Ovary (tissue), 9 donors: ENCODE data around the gene PGLYRP2. TPM values are rescaled to one million over a fixed set of nuclear protein-coding genes. Genes with fewer than 3 reads are reported as not detected.
"Not testable (repeated sequence)": the region's sequence is repeated elsewhere in the genome, so short reads cannot be mapped to it uniquely, and the experiment has no call there.

ENCODE experiments used
- DNase-seq, 5 donors: peaks; one replicate each; pipeline ENCODE4 v3.0.0-alpha.2; 2019 to 2020
- H3K27ac ChIP-seq, 2 donors: fragments of 200-600 bp; one replicate each; pipeline versions ENCODE4 v1.5.1 to v1.8.0; 2019 to 2022
- H3K27me3 ChIP-seq: fragments of 200-600 bp; one replicate; pipeline ENCODE4 v1.8.0; 2022
- H3K36me3 ChIP-seq: fragments of 200-600 bp; sonication (generic); one replicate; pipeline ENCODE4 v1.5.1; 2019
- H3K4me1 ChIP-seq: one replicate; pipeline ENCODE4 v1.8.1; 2013; ENCODE audit warnings: mild to moderate bottlenecking, moderate library complexity; ENCODE audit not compliant: insufficient read depth
- H3K4me3 ChIP-seq: fragments of 200-600 bp; sonication (generic); one replicate; pipeline ENCODE4 v1.5.1; 2017
- H3K9me3 ChIP-seq, 2 donors: fragments of 200-600 bp in 1 of 2; sonication (generic) in 1 of 2; one replicate each; pipeline versions ENCODE4 v1.5.1 to v1.8.1; 2013 to 2019; ENCODE audit warnings: mild to moderate bottlenecking in 1 of 2, moderate library complexity in 1 of 2
- EP300 ChIP-seq: sonication (generic); formaldehyde crosslinking; IDR thresholded peaks from one replicate; pipeline ENCODE4 v1.6.1; 2017; ENCODE audit warnings: antibody characterized with exemption
- POLR2A ChIP-seq: fragments of 450-650 bp; IDR thresholded peaks from one replicate; pipeline ENCODE4 v1.6.1; 2017; ENCODE audit warnings: antibody characterized with exemption, mild to moderate bottlenecking, moderate library complexity
- WGBS, 3 donors: extraction: QIAGEN DNeasy Blood & Tissue Kit in 1 of 3; methylation state at CpG; one replicate each; pipeline versions ENCODE4 v1.1.5 to v1.1.7; 2013 to 2017; 5-methylcytosine and 5-hydroxymethylcytosine counted together
- intact Hi-C, 4 donors: fragments of 100-400 bp; cut with DNase I; formaldehyde crosslinking; loops; one replicate each; pipeline versions ENCODE4 v1.11.0 to v1.15.1; 2022 to 2023
- polyA plus RNA-seq, 2 donors: library from polyadenylated mRNA; stranded (reverse); fragments of 200-250 nt in 1 of 2; fragments of 350-450 nt in 1 of 2; fragmentation: Illumina TruSeq in 1 of 2; extraction: RNeasy Lipid Tissue Mini Kit (QIAGEN cat#74804) in 1 of 2; gene quantifications; one replicate each; pipeline ENCODE4 v1.2.3, GENCODE V29; 2013 to 2014
- total RNA-seq, 7 donors: library from RNA; depleted of rRNA in 2 of 7; stranded (reverse); fragments of >200 nt in 2 of 7; fragmentation: NEBNext Ultra II Directional in 3 of 7; extraction: Animal tissue kit (Norgen Biotek cat#: 25700) in 3 of 7; gene quantifications; one replicate each; pipeline versions ENCODE4 v1.1.0 to v1.2.4, GENCODE V29; 2016 to 2023
- TF ChIP-seq, protein P1 (sequence below), 3 donors: fragments of 450-650 bp in 2 of 3; fragments of 200-600 bp in 1 of 3; IDR thresholded peaks; one replicate each; pipeline versions ENCODE4 v1.5.1 to v1.8.0; 2016 to 2022; ENCODE audit warnings: antibody characterized with exemption in 3 of 3, mild to moderate bottlenecking in 1 of 3
- donor health status: DM: no; HTN: no; CAD: no; lungs with moderate emphysema.
- donor health status: DM: no; HTN: no; CAD: no.
- donor health status: Bipolar disorder and iron deficiency.
- donor health status: DM: yes; HTN: yes; CAD: no.
- donor health status: DM: no; HTN: no; CAD: no.
- donor health status: DM: yes; HTN: yes; CAD: no.

PGLYRP2 gene
- total and polyA plus RNA-seq, 9 donors, result 0.28 TPM; not detected in 8

DNA sequence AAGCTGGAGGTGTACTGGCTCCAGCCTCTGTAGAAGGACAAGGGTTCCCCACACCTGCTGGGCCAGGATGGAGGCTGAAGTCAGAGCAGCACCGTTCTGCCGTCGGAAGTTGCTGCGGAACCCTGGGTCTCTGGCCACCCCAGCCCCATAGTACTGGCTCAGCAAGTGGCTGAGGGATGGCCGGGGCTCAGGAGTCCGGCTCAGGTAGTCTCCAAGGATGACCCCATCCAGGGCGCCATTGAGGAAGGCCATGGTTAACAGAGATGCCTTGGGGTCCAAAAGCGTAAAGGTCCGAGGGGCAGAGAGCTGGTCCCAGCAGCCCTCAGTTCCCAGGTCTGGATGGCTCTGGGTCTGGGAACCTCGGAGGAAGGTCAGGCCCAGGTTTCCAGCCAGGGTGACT lies 3.7 kb downstream of the PGLYRP2 start:
- no peaks in the 10 kb centered on the region for H3K9me3 ChIP-seq
- TF ChIP-seq, protein P1, sequence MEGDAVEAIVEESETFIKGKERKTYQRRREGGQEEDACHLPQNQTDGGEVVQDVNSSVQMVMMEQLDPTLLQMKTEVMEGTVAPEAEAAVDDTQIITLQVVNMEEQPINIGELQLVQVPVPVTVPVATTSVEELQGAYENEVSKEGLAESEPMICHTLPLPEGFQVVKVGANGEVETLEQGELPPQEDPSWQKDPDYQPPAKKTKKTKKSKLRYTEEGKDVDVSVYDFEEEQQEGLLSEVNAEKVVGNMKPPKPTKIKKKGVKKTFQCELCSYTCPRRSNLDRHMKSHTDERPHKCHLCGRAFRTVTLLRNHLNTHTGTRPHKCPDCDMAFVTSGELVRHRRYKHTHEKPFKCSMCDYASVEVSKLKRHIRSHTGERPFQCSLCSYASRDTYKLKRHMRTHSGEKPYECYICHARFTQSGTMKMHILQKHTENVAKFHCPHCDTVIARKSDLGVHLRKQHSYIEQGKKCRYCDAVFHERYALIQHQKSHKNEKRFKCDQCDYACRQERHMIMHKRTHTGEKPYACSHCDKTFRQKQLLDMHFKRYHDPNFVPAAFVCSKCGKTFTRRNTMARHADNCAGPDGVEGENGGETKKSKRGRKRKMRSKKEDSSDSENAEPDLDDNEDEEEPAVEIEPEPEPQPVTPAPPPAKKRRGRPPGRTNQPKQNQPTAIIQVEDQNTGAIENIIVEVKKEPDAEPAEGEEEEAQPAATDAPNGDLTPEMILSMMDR (IDR thresholded peaks at IDR 0.05), result no peak
- TF ChIP-seq EP300, result no peak
- TF ChIP-seq POLR2A, result no peak
- H3K4me3 ChIP-seq, result no peak overlapping the region
- 91 to 95% (median 92%) methylated on average over 10 of the region's 10 CpGs for WGBS, 3 donors
- no peak for DNase-seq
- H3K36me3 ChIP-seq, result no peaks in the 10 kb centered on the region
- no peak overlapping the region for H3K27ac ChIP-seq
- H3K27me3 ChIP-seq, result no peaks in the 10 kb centered on the region
- no peaks in the 10 kb centered on the region for H3K4me1 ChIP-seq
- intact Hi-C loops, result no loop called here

DNA sequence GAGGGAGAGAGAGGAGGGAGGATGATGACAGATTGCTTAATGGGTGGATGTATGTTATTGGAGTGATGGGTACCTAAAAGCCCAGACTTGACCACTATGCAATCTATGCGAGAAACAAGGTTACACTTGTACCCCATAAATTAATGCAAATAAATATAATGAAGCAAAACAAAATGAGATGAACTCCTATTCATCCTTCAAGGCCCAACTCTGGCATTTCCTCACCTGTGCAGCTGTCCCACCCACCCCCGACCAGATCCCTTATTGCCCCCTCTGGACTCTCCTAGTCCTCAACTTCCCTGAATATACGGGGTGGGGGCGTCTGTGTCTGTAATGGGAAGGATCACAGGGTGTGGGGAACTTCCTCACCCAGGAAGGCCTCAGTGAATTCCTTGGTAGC lies 4.1 kb downstream of the PGLYRP2 start:
- intact Hi-C loops, result no loop called here
- no peak for DNase-seq
- WGBS, 3 donors, result 64 to 92% (median 79%) methylated on average over 4 of the region's 4 CpGs
- TF ChIP-seq POLR2A (no peak), EP300 (no peak)
- TF ChIP-seq, protein P1 (IDR thresholded peaks at IDR 0.05), result no peak
- Histone ChIP-seq H3K27ac (no peak overlapping the region), H3K9me3 (no peaks in the 10 kb centered on the region), H3K27me3 (no peaks in the 10 kb centered on the region), H3K4me1 (no peaks in the 10 kb centered on the region), H3K4me3 (no peak overlapping the region), H3K36me3 (no peaks in the 10 kb centered on the region)

GRCh38 chr19:15473821-15474220 lies 5.5 kb downstream of the PGLYRP2 start:
- H3K9me3 ChIP-seq, H3K4me1 ChIP-seq, H3K4me3 ChIP-seq, intact Hi-C loops, H3K27me3 ChIP-seq, H3K36me3 ChIP-seq, H3K27ac ChIP-seq, DNase-seq: not testable (repeated sequence)
- 49 to 68% (median 59%) methylated on average over 4 of the region's 4 CpGs for WGBS, 3 donors

DNA sequence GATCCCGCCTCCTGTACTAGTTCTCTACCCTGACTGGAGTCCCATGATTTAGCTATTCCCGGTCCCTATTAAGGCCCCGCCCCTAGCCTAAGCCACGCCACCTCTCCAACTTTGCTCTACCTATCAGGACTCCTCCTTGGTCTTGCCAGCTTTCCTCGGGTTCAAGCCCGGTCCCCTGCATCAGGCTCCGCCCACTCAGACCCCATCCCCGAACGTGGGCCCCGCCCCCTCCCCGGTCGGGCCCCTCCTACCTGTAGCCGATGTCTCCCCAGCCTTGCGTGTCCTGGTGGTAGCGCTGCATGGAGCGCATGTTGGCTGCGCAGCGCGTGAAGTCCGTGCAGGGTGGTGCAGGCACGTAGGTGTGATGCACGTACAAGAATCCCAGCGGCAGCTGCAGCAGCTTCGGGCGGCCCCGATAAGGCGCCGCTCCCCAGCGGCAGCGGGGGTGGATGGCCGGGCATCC lies 7.6 kb downstream of the PGLYRP2 start:
- WGBS, 3 donors, result 40 to 55% (median 44%) methylated on average over 31 of the region's 31 CpGs
- no peak for TF ChIP-seq EP300
- TF ChIP-seq, protein P1 (IDR thresholded peaks at IDR 0.05), result no peak
- no peak for TF ChIP-seq POLR2A
- Histone ChIP-seq H3K36me3 (no peaks in the 10 kb centered on the region), H3K4me1 (no peaks in the 10 kb centered on the region), H3K9me3 (no peaks in the 10 kb centered on the region), H3K27me3 (no peaks in the 10 kb centered on the region), H3K27ac (no peak overlapping the region), H3K4me3 (no peak overlapping the region)
- intact Hi-C loops, result no loop called here
- DNase-seq, result no peak

DNA sequence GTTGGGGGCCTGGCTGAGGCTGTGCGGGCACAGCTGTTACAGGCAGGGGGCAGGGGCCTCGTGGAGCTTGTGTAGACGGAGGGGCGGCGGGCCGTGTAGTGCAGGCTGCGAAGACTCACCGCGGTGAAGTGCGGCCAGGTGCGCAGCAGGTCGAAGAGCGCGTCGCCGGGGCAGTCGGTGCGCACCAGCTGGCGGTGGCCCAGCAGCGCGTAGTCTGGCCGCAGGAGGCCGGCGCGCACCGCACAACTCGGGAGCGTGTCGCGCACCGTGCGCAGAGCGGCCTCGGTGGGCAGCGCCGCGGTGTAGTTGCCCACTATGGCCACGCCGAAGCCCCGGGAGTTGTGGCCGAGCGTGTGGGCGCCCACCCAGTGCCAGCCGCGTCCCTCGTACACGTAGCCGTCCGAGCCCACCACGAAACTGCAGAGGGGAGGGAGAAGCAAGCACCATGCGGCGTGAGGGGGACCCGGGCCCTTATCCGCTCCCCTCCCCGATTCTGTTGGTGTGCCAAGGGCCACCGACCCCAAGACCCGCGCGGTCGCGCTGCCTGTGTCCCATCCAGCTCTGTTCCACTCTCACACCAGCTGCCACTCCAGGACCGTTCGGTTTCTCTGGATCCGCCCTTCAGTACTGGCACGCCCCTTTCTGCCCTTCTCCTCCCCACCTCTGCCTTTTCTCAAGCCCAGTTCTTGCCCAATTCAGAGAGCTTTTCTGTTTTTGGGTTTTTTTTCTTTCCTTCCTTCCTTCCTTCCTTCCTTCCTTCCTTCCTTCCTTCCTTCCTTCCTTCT lies 9.6 kb downstream of the PGLYRP2 start:
- intact Hi-C loops, result loop anchor here in 1 of 4 donors (10.0 kb wide), 1 partner anchor 75 kb away; no protein-coding TSS in a partner anchor

More for the DNA sequence above, 9.6 kb downstream of the PGLYRP2 start:
- Histone ChIP-seq H3K4me3 (no peak overlapping the region), H3K36me3 (no peaks in the 10 kb centered on the region), H3K27ac (no peak overlapping the region), H3K27me3 (no peaks in the 10 kb centered on the region), H3K4me1 (no peaks in the 10 kb centered on the region), H3K9me3 (no peaks in the 10 kb centered on the region)
- no peak for DNase-seq
- WGBS, 3 donors, result 2 to 4% (median 4%) methylated on average over 45 to 65 of the region's 65 CpGs
- no peak for TF ChIP-seq EP300
- TF ChIP-seq, protein P1 (IDR thresholded peaks at IDR 0.05), result no peak
- no peak for TF ChIP-seq POLR2A
